ENCODE results near the gene AFF4. TPM values are rescaled to one million over a fixed set of nuclear protein-coding genes. Genes with fewer than 3 reads are reported as not detected.

Gene AFF4
- total and polyA plus RNA-seq, 2 experiments from 2014 or later, result 31.3 to 46.3 TPM

GRCh38 chr5:132949136-132949535 is 14.3 kb downstream of the AFF4 start:
- DNase-seq (ENCODE audit: low spot score) (no peak), ATAC-seq (no peak)
- peaks cover 9% of the 10 kb centered on the region for H3K36me3 Mint-ChIP-seq (ENCODE audit: low read depth)
- H3K9me3 Mint-ChIP-seq, result no peaks in the 10 kb centered on the region
- TF ChIP-seq ETS1 (IDR thresholded peaks at IDR 0.05), result no peak
- no peak for TF ChIP-seq ZNF462 (CRISPR knock-in tag; IDR thresholded peaks at IDR 0.05)
- TF ChIP-seq CREB1 (CRISPR knock-in tag; IDR thresholded peaks at IDR 0.05; ENCODE audit: low read depth), result no peak
- TF ChIP-seq POLR2AphosphoS5 (IDR thresholded peaks at IDR 0.05; ENCODE audit: low read depth), result no peak
- TF ChIP-seq ZNF114 (CRISPR knock-in tag; IDR thresholded peaks at IDR 0.05), result no peak
- TF ChIP-seq JUNB (IDR thresholded peaks at IDR 0.05; ENCODE audit: unreplicated experiment), result no peak
- Histone ChIP-seq H4K20me1 (replicated peaks; ENCODE audit: insufficient read depth) (peaks cover 39% of the 10 kb centered on the region), H3K9me2 (ENCODE audit: insufficient read depth) (no peaks in the 10 kb centered on the region), H3K27me3 (ENCODE audit: insufficient read depth) (no peaks in the 10 kb centered on the region), H3K4me3 (no peak overlapping the region), H3K4me2 (no peak overlapping the region), H3K36me3 (ENCODE audit: insufficient read depth) (no peaks in the 10 kb centered on the region), H3K79me2 (replicated peaks; ENCODE audit: insufficient read depth) (peaks cover 100% of the 10 kb centered on the region), H3K27ac (ENCODE audit: low read depth) (0 out of 2 replicates have a peak overlapping the region, but pooled peaks have one; percentile 68), H3F3A (replicated peaks; ENCODE audit: low read depth) (no peaks in the 10 kb centered on the region), H2AFZ (no peak overlapping the region), H3K4me1 (ENCODE audit: insufficient read depth) (peaks cover 3% of the 10 kb centered on the region; the same call in 1 of the 2 replicates)
- H3K4me1 Mint-ChIP-seq, result peaks cover 14% of the 10 kb centered on the region
- H3K4me3 Mint-ChIP-seq, result no peak overlapping the region
- no peak overlapping the region for H3K27ac Mint-ChIP-seq
- H3K27me3 Mint-ChIP-seq (ENCODE audit: insufficient read depth, low read depth, poor library complexity), result peaks cover 4% of the 10 kb centered on the region

All from GM23338 (cell line).